ENCODE data around the gene SMS. TPM values are rescaled to one million over a fixed set of nuclear protein-coding genes. Genes with fewer than 3 reads are reported as not detected.

Gene SMS
- total RNA-seq, 1 experiment from 2014 or later, result 164 TPM

DNA sequence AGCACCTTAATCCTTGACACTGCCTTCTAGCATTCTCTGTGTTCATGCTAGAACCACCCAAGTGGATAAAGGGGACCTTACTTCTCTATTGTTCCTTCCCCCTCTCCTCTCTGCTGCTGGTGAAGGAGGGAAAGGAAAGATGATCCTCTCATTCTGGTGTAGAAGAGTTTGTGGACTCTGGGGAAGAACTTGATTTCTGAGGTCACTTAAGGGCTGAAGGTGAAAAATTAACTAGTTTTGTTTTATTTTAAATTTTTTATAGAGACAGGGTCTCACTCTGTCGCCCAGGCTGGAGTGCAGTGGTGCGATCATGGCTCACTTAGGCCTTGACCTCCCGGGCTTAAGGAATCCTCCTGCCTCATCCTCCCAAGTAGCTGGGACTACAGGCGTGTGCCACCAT is 29.8 kb downstream of the SMS start:
- CTCF ChIA-PET, result no interaction called here
- TF ChIP-seq CTCF (conservative IDR thresholded peaks at IDR 0.05; ENCODE audit: low read depth, low read length) (no peak), EZH2phosphoT487 (IDR thresholded peaks at IDR 0.05; ENCODE audit: borderline replicate concordance, low read length) (no peak), EZH2 (IDR thresholded peaks at IDR 0.05; ENCODE audit: low read length, unreplicated experiment) (no peak)
- H3F3A ChIP-seq (ENCODE audit: low read length, unreplicated experiment), result peaks cover 3% of the 10 kb centered on the region
- H3K4me2 ChIP-seq (ENCODE audit: low read length), result no peak overlapping the region
- peaks cover 10% of the 10 kb centered on the region; the same call in 1 of the 2 replicates for H4K20me1 ChIP-seq (ENCODE audit: low read length)
- no peaks in the 10 kb centered on the region for H3K9me2 ChIP-seq (replicated peaks; ENCODE audit: low read length)
- intact Hi-C loops (cut with micrococcal nuclease), result loop anchor here (10.0 kb wide), 2 partner anchors 346 to 1596 kb away; no protein-coding TSS in a partner anchor
- no peaks in the 10 kb centered on the region for H3K9me3 ChIP-seq (ENCODE audit: low read length)
- peaks cover 35% of the 10 kb centered on the region for H3K79me2 ChIP-seq (ENCODE audit: low read length)
- peaks cover 11% of the 10 kb centered on the region; the same call in 1 of the 2 replicates for H3K36me3 ChIP-seq (ENCODE audit: low read depth, low read length)
- H2AFZ ChIP-seq (ENCODE audit: low read length), result no peak overlapping the region
- peaks cover 30% of the 10 kb centered on the region for H3K4me1 ChIP-seq (ENCODE audit: insufficient read depth, low read length)
- DNase-seq (no peak), ATAC-seq (no peak)
- no peak overlapping the region for H3K9ac ChIP-seq (ENCODE audit: low read length)
- POLR2A ChIA-PET (ENCODE audit: unreplicated experiment), result no interaction called here
- H3K27ac ChIP-seq (ENCODE audit: low read length), result no peak overlapping the region
- BruUV-seq (replicated peaks), result no TSS peak
- no peak overlapping the region for H3K4me3 ChIP-seq (ENCODE audit: low read length)
- H3K27me3 ChIP-seq (ENCODE audit: low read length), result no peaks in the 10 kb centered on the region

- H3K79me2 ChIP-seq (ENCODE audit: low read length), result peaks cover 22% of the 10 kb centered on the region
- no peak for ATAC-seq
- H3K9me2 ChIP-seq (replicated peaks; ENCODE audit: low read length), result no peaks in the 10 kb centered on the region
- H2AFZ ChIP-seq (ENCODE audit: low read length), result no peak overlapping the region
- TF ChIP-seq EZH2phosphoT487 (IDR thresholded peaks at IDR 0.05; ENCODE audit: borderline replicate concordance, low read length) (no peak), CTCF (conservative IDR thresholded peaks at IDR 0.05; ENCODE audit: low read depth, low read length) (no peak), EZH2 (IDR thresholded peaks at IDR 0.05; ENCODE audit: low read length, unreplicated experiment) (no peak)
- H4K20me1 ChIP-seq (ENCODE audit: low read length), result no peaks in the 10 kb centered on the region
- intact Hi-C loops (cut with micrococcal nuclease), result loop anchor here (10.0 kb wide), 2 partner anchors 347 to 1597 kb away; no protein-coding TSS in a partner anchor
- peaks cover 3% of the 10 kb centered on the region for H3F3A ChIP-seq (ENCODE audit: low read length, unreplicated experiment)
- H3K4me3 ChIP-seq (ENCODE audit: low read length), result no peak overlapping the region
- peaks cover 35% of the 10 kb centered on the region for H3K4me1 ChIP-seq (ENCODE audit: insufficient read depth, low read length)
- ChIA-PET POLR2A (ENCODE audit: unreplicated experiment) (no interaction called here), CTCF (interaction anchor here (0.6 to 0.7 kb wide), 2 partner anchors 125 to 173 kb away, joined by 3 read pairs; no protein-coding TSS in a partner anchor)
- H3K4me2 ChIP-seq (ENCODE audit: low read length), result no peak overlapping the region
- no peaks in the 10 kb centered on the region for H3K27me3 ChIP-seq (ENCODE audit: low read length)
- no peak for DNase-seq
- no TSS peak for BruUV-seq (replicated peaks)
- H3K27ac ChIP-seq (ENCODE audit: low read length), result no peak overlapping the region
- H3K36me3 ChIP-seq (ENCODE audit: low read depth, low read length), result peaks cover 27% of the 10 kb centered on the region; the same call in 1 of the 2 replicates
- no peaks in the 10 kb centered on the region for H3K9me3 ChIP-seq (ENCODE audit: low read length)
- no peak overlapping the region for H3K9ac ChIP-seq (ENCODE audit: low read length)
Observed at GRCh38 chrX:21972046-21972445, 31.5 kb downstream of the SMS start.

DNA sequence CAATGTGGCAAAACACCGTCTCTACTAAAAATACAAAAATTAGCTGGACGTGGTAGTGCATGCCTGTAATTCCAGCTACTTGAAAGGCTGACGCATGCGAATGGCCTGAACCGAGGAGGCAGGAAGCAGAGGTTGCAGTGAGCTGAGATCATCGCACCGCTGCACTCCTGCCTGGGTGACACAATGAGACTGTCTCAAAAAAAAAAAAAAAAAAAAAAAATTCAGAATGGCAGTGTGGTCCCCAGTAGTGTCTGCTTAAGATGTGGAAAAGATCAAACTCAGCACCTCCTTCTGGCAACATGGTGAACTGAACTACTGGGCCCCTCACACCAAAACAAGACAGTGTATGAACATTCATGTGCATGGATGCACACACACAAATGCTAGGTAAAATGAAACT is 32.2 kb downstream of the SMS start:
- peaks cover 15% of the 10 kb centered on the region for H3K79me2 ChIP-seq (ENCODE audit: low read length)
- 0 out of 2 replicates have a peak overlapping the region, but pooled peaks have one; percentile 72 for H3K4me2 ChIP-seq (ENCODE audit: low read length)
- TF ChIP-seq EZH2phosphoT487 (IDR thresholded peaks at IDR 0.05; ENCODE audit: borderline replicate concordance, low read length) (no peak), CTCF (conservative IDR thresholded peaks at IDR 0.05; ENCODE audit: low read depth, low read length) (peak; percentile 17; the same call in 1 of the 2 replicates)
- CTCF ChIA-PET, result no interaction called here
- intact Hi-C loops (cut with micrococcal nuclease), result loop anchor here (10.0 kb wide), 2 partner anchors 348 to 1598 kb away; no protein-coding TSS in a partner anchor
- no peaks in the 10 kb centered on the region for H3K9me3 ChIP-seq (ENCODE audit: low read length)
- ATAC-seq, result no peak
- H3K27ac ChIP-seq (ENCODE audit: low read length), result 0 out of 2 replicates have a peak overlapping the region, but pooled peaks have one; percentile 72
- POLR2A ChIA-PET (ENCODE audit: unreplicated experiment), result no interaction called here
- H3K9ac ChIP-seq (ENCODE audit: low read length), result no peak overlapping the region
- H3K4me3 ChIP-seq (ENCODE audit: low read length), result no peak overlapping the region
- BruUV-seq (replicated peaks), result no TSS peak
- no peak overlapping the region for H2AFZ ChIP-seq (ENCODE audit: low read length)
- no peaks in the 10 kb centered on the region for H3K9me2 ChIP-seq (replicated peaks; ENCODE audit: low read length)
- H3F3A ChIP-seq (ENCODE audit: low read length, unreplicated experiment), result peaks cover 3% of the 10 kb centered on the region
- peak; percentile 10 for DNase-seq
- peaks cover 35% of the 10 kb centered on the region for H3K4me1 ChIP-seq (ENCODE audit: insufficient read depth, low read length)
- no peaks in the 10 kb centered on the region for H3K27me3 ChIP-seq (ENCODE audit: low read length)
- peaks cover 28% of the 10 kb centered on the region; the same call in 1 of the 2 replicates for H3K36me3 ChIP-seq (ENCODE audit: low read depth, low read length)
- no peaks in the 10 kb centered on the region for H4K20me1 ChIP-seq (ENCODE audit: low read length)

Data from PC-3 (cell line).